Mucosa of stomach (tissue), 1 donor: ENCODE results near the gene ACAN.
"Not testable (repeated sequence)": the region's sequence is repeated elsewhere in the genome, so short reads cannot be mapped to it uniquely, and the experiment has no call there.

Experiments
- H3K27me3 ChIP-seq: one replicate; pipeline ENCODE4 v1.7.0; 2013; ENCODE audit warnings: mild to moderate bottlenecking, low read length; ENCODE audit not compliant: control insufficient read depth, insufficient read depth
- H3K36me3 ChIP-seq: one replicate; pipeline ENCODE4 v1.7.0; 2013; ENCODE audit warnings: low read length; ENCODE audit not compliant: control insufficient read depth, insufficient read depth
- H3K4me1 ChIP-seq: one replicate; pipeline ENCODE4 v1.7.0; 2013; ENCODE audit warnings: mild to moderate bottlenecking, low read length; ENCODE audit not compliant: control insufficient read depth, insufficient read depth
- H3K4me3 ChIP-seq: one replicate; pipeline ENCODE4 v1.7.0; 2013; ENCODE audit warnings: low read length
- H3K9ac ChIP-seq: one replicate; pipeline ENCODE4 v1.7.0; 2013; ENCODE audit warnings: mild to moderate bottlenecking, low read length, moderate library complexity
- H3K9me3 ChIP-seq: one replicate; pipeline ENCODE4 v1.7.0; 2013; ENCODE audit warnings: mild to moderate bottlenecking, low read length, moderate library complexity; ENCODE audit not compliant: control insufficient read depth
- donor health status: Pancreatic carcinoma.

ACAN gene

GRCh38 chr15:88908697-88909621, 105.7 kb downstream of the ACAN start:
- H3K9ac ChIP-seq, result no peak overlapping the region
- no peaks in the 10 kb centered on the region for H3K9me3 ChIP-seq
- H3K4me1 ChIP-seq, result peaks cover 12% of the 10 kb centered on the region
- peaks cover 4% of the 10 kb centered on the region for H3K27me3 ChIP-seq
- no peaks in the 10 kb centered on the region for H3K36me3 ChIP-seq
- H3K4me3 ChIP-seq, result no peak overlapping the region

- H3K4me1 ChIP-seq, result peaks cover 2% of the 10 kb centered on the region
- H3K9ac ChIP-seq, result no peak overlapping the region
- no peaks in the 10 kb centered on the region for H3K36me3 ChIP-seq
- no peak overlapping the region for H3K4me3 ChIP-seq
- H3K9me3 ChIP-seq, result no peaks in the 10 kb centered on the region
- peaks cover 4% of the 10 kb centered on the region for H3K27me3 ChIP-seq
These were observed 107.0 kb downstream of the ACAN start for GRCh38 chr15:88909956-88910831.

DNA sequence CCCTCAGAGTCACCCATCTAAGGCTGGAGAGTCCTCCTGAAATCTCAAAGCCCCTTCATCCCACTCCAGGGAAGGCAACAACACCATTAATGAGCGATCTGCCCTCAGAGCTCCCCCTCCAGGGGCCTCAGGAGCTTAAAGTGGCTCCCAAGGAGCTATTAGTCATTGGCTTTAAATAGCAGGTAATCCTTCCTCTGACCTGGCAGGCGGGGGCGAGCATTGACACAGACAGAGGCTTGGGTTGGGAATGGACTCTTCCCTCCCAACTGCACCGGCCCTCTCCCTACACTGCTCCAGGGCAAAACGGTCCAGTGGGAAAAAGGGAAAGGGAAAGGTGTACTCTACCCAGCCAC, 108.5 kb downstream of the ACAN start:
- no peak overlapping the region for H3K4me3 ChIP-seq

GRCh38 chr15:88912500-88912921, 109.3 kb downstream of the ACAN start:
- no peaks in the 10 kb centered on the region for H3K36me3 ChIP-seq
- peak overlapping the region; percentile 72 for H3K9ac ChIP-seq
- H3K4me1 ChIP-seq, result no peaks in the 10 kb centered on the region
- H3K4me3 ChIP-seq, result no peak overlapping the region
- no peaks in the 10 kb centered on the region for H3K9me3 ChIP-seq
- peaks cover 4% of the 10 kb centered on the region for H3K27me3 ChIP-seq

More for the DNA sequence above, 108.5 kb downstream of the ACAN start:
- H3K4me1 ChIP-seq, result no peaks in the 10 kb centered on the region
- H3K9me3 ChIP-seq, result no peaks in the 10 kb centered on the region
- H3K36me3 ChIP-seq, result no peaks in the 10 kb centered on the region
- no peak overlapping the region for H3K9ac ChIP-seq
- peaks cover 4% of the 10 kb centered on the region for H3K27me3 ChIP-seq

- H3K9ac ChIP-seq, result peak within 1 kb of the TSS; percentile 72
- peak within 1 kb of the TSS; percentile 25 for H3K4me3 ChIP-seq
- H3K27me3 ChIP-seq, result peaks cover 4% of the 10 kb centered on the region
- no peaks in the 10 kb centered on the region for H3K4me1 ChIP-seq
- no peaks in the 10 kb centered on the region for H3K36me3 ChIP-seq
- H3K9me3 ChIP-seq, result no peaks in the 10 kb centered on the region
These were observed 110.0 kb downstream of the ACAN start, which contains the start of gene MFGE8 for GRCh38 chr15:88913017-88913849. TSS of gene MFGE8 (minus strand) at chr15:88913379. CDS start at chr15:88913319, 60 bp downstream.

DNA sequence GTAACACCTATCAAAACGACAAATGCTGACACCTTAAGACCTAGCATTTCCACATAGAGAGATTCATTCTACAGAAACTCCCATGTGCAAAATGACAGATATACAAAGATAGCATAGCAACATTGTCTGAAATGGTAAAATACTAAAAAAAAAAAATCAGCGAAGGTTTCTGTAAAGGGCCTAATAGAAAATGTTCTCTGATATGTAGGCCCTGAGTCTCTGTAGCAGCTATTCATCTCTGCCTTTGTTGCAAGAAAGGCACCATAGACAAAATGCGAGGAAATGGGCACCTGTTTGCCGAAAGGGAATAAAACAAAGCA, 110.6 kb downstream of the ACAN start:
- no peaks in the 10 kb centered on the region for H3K4me1 ChIP-seq
- no peaks in the 10 kb centered on the region for H3K36me3 ChIP-seq
- peaks cover 4% of the 10 kb centered on the region for H3K27me3 ChIP-seq
- no peaks in the 10 kb centered on the region for H3K9me3 ChIP-seq
- no peak overlapping the region for H3K9ac ChIP-seq
- H3K4me3 ChIP-seq, result no peak overlapping the region

- H3K9me3 ChIP-seq, result no peaks in the 10 kb centered on the region
- H3K4me3 ChIP-seq, result no peak overlapping the region
- peaks cover 4% of the 10 kb centered on the region for H3K27me3 ChIP-seq
- no peaks in the 10 kb centered on the region for H3K36me3 ChIP-seq
- no peak overlapping the region for H3K9ac ChIP-seq
- H3K4me1 ChIP-seq, result no peaks in the 10 kb centered on the region
These were observed 112.1 kb downstream of the ACAN start for GRCh38 chr15:88915354-88915753.

DNA sequence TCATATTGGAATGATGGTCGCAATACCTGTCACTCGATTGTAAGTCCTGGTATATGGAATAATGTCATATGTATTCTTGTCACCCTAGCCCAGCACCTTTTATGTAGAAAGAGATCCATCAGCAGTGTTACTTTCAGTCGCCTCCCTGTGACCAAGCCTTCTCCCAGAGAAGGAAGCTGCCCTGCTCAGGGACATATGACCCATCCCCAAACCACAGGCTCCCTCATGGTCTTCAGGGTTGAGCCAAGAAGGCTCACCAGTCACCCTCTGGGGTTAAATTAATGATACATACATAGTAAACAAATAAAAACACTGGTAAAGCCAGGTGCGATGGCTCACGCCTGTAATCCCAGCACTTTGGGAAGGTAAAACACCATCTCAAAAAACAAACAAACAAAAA, 114.5 kb downstream of the ACAN start:
- Histone ChIP-seq H3K4me1 (no peaks in the 10 kb centered on the region), H3K36me3 (no peaks in the 10 kb centered on the region), H3K9me3 (no peaks in the 10 kb centered on the region), H3K4me3 (no peak overlapping the region), H3K27me3 (no peaks in the 10 kb centered on the region), H3K9ac (no peak overlapping the region)

- H3K9me3 ChIP-seq, result no peaks in the 10 kb centered on the region
- H3K4me1 ChIP-seq, result no peaks in the 10 kb centered on the region
- H3K36me3 ChIP-seq, result no peaks in the 10 kb centered on the region
- no peak overlapping the region for H3K9ac ChIP-seq
- no peak overlapping the region for H3K4me3 ChIP-seq
- H3K27me3 ChIP-seq, result no peaks in the 10 kb centered on the region
These were observed 115.5 kb downstream of the ACAN start for GRCh38 chr15:88918738-88919137.

- no peaks in the 10 kb centered on the region for H3K36me3 ChIP-seq
- no peaks in the 10 kb centered on the region for H3K27me3 ChIP-seq
- H3K9ac ChIP-seq, result no peak overlapping the region
- no peak overlapping the region for H3K4me3 ChIP-seq
- H3K4me1 ChIP-seq, result no peaks in the 10 kb centered on the region
- no peaks in the 10 kb centered on the region for H3K9me3 ChIP-seq
These were observed 117.1 kb downstream of the ACAN start for GRCh38 chr15:88920186-88920891.

GRCh38 chr15:88920892-88921435, 117.7 kb downstream of the ACAN start:
- not testable (repeated sequence) for H3K27me3 ChIP-seq, H3K4me1 ChIP-seq, H3K36me3 ChIP-seq, H3K9me3 ChIP-seq, H3K9ac ChIP-seq, H3K4me3 ChIP-seq
